Activated naive CD4-positive, alpha-beta T cell treated with anti-CD3 and anti-CD28 coated beads for 36 hours (primary cell): Measurements from ENCODE around the gene VAV2. TPM values are rescaled to one million over a fixed set of nuclear protein-coding genes. Genes with fewer than 3 reads are reported as not detected.

Experiments used
- CTCF ChIA-PET: fragments of 350-600 bp; sonication (Branson Sonifier 250); formaldehyde crosslinking; loops from one replicate; lab custom pipeline; 2021; ENCODE audit warnings: antibody characterized with exemption; lab: Charles Lee
- DNase-seq: peaks from one replicate; pipeline ENCODE4 v3.0.0-alpha.2; 2020
- H3K27ac Mint-ChIP-seq: one replicate; pipeline ENCODE4 v1.8.0; 2021; ENCODE audit warnings: mild to moderate bottlenecking, mixed read lengths
- H3K27me3 Mint-ChIP-seq: one replicate; pipeline ENCODE4 v1.8.0; 2021; ENCODE audit warnings: low read depth, mixed read lengths
- H3K36me3 Mint-ChIP-seq: one replicate; pipeline ENCODE4 v1.8.0; 2021; ENCODE audit warnings: low read depth, mixed read lengths
- H3K4me1 Mint-ChIP-seq: one replicate; pipeline ENCODE4 v1.8.0; 2021; ENCODE audit warnings: low read depth, mixed read lengths
- H3K4me3 Mint-ChIP-seq: one replicate; pipeline ENCODE4 v1.8.0; 2021; ENCODE audit warnings: mild to moderate bottlenecking, moderate library complexity, mixed read lengths
- H3K9me3 Mint-ChIP-seq: one replicate; pipeline ENCODE4 v1.8.0; 2021; ENCODE audit warnings: mixed read lengths
- intact Hi-C: fragments of 100-400 bp; cut with micrococcal nuclease; formaldehyde crosslinking; loops from one replicate; pipeline ENCODE4 v1.15.1; 2023
- total RNA-seq, 2 experiments: library from RNA; stranded (reverse); gene quantifications; one replicate each; pipeline ENCODE4 v1.2.3, GENCODE V29; 2021

The VAV2 gene
- total RNA-seq, 2 experiments from 2014 or later, result 3.4 to 3.8 TPM

DNA sequence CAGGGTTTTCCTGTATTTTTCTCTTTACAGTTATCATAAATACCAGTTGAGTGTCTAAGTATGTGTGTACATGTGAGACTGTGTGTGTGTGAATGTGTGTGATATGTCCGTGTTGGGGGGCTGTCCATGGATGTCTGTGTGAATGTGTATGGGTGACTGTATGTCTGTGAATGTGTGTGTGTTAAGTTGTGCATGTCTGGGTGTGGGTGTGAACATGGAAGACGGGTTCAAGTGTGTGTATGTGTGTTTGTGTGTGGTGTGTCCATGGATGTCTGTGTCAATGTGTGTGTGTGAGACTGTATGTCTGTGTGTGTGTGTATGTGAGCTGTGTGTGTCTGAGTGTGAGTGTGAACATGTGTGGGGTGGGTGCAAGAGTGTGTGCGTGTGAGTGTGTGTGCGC is 55.0 kb downstream of the VAV2 start:
- H3K27me3 Mint-ChIP-seq, result no peaks in the 10 kb centered on the region
- no peak for DNase-seq
- no peaks in the 10 kb centered on the region for H3K9me3 Mint-ChIP-seq
- CTCF ChIA-PET, result no interaction called here
- no peaks in the 10 kb centered on the region for H3K36me3 Mint-ChIP-seq
- H3K4me3 Mint-ChIP-seq, result no peak overlapping the region
- H3K27ac Mint-ChIP-seq, result no peak overlapping the region
- intact Hi-C loops, result no loop called here
- H3K4me1 Mint-ChIP-seq, result no peaks in the 10 kb centered on the region

DNA sequence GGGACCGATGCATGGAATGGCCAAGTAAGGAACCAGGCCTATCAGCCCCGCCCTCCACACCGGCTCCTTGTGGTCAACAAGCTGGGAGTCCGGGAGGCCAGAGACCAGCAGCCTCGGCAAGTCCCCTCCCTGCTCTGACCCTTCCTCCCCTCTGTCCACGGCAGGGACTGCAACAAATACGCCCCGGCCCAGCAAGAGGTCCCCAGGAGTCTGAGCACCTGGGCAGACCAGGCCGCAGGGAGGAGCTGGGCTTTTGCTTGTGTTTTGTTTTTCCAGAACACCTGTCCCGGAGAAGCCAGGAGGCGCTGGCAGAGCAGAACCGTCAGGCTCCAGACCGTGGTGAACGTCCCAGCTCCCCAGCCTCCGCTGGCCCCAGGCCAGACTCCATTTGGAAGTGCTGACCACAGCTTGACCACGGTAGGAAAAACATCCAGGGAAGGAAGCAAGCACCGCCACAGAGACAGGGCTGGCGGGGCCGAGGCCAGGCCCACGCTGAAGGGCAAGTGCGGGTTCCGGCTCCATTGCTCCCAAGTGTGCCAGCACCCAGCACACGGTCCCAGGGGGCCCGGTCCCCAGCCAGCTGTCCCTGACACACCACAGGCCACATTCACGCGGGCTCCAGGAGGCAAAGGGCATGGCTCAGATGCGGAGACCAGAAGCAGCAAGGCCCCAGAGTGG is 56.7 kb downstream of the VAV2 start:
- CTCF ChIA-PET, result no interaction called here
- no peak for DNase-seq

DNA sequence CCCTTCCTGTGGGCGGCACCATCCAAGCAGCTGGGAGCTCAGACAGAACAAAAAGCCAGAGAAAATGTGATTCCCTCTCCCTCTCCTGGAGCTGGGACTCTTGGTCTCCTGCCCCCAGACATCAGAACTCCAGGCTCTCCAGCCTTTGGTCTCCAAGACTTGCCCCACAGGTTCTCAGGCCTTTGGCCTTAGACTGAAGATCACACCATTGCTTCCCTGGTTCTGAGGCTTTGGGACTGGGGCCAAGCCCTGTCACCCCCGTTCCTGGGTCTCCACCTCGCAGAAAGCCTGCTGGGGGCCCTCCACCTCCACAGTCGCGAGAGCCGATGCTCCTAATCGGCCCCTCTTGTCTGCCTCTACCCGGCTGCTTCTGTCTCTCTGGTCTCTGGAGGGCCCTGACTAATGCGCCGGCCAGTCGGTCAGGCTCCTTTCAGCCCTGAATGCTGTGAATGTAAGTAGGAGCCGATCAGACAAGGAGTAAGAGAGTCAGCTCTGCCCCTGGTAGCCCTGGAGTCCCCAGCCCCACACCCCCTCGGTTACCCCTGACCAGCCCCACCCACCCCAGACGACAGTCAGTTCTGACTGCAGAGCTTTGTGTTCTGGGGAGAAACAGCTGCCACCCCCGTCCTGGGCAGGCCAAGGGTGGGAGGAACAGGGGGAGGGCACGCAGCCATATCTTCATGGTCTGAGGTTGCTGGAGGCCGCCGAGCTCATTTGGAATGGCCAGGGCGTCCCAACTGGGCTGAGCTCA is 57.5 kb downstream of the VAV2 start:
- Mint-ChIP-seq H3K27me3 (no peaks in the 10 kb centered on the region), H3K36me3 (no peaks in the 10 kb centered on the region), H3K27ac (no peak overlapping the region), H3K4me1 (no peaks in the 10 kb centered on the region), H3K4me3 (no peak overlapping the region), H3K9me3 (no peaks in the 10 kb centered on the region)
- no peak for DNase-seq
- CTCF ChIA-PET, result no interaction called here
- intact Hi-C loops, result no loop called here

More for the DNA sequence above, 56.7 kb downstream of the VAV2 start:
- Mint-ChIP-seq H3K27me3 (no peaks in the 10 kb centered on the region), H3K27ac (no peak overlapping the region), H3K36me3 (no peaks in the 10 kb centered on the region), H3K4me3 (no peak overlapping the region), H3K9me3 (no peaks in the 10 kb centered on the region), H3K4me1 (no peaks in the 10 kb centered on the region)
- intact Hi-C loops, result no loop called here

DNA sequence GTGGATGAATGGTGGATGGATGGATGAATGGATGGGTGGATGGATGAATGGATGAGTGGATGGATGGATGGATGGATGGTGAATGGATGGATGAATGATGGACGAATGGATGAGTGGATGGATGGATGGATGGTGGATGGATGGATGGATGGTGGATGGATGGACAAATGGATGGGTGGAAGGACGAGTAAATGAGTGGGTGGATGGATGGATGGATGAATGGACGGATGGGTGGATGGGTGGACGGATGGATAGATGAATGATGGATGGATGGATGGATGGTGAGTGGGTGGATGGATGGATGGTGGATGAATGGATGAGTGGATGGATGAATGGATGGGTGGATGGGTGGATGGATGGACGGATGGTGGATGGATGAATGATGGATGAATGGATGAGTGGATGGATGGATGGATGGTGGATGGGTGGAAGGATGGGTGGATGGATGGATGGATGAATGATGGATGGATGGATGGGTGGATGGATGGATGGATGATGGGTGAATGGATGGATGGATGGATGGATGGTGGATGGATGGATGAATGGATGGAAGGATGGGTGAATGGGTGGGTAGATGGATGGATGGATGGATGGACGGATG is 58.6 kb downstream of the VAV2 start:
- Mint-ChIP-seq H3K36me3 (no peaks in the 10 kb centered on the region), H3K9me3 (no peaks in the 10 kb centered on the region), H3K27me3 (no peaks in the 10 kb centered on the region), H3K4me3 (no peak overlapping the region), H3K4me1 (no peaks in the 10 kb centered on the region), H3K27ac (no peak overlapping the region)
- intact Hi-C loops, result no loop called here
- DNase-seq, result no peak
- CTCF ChIA-PET, result no interaction called here

DNA sequence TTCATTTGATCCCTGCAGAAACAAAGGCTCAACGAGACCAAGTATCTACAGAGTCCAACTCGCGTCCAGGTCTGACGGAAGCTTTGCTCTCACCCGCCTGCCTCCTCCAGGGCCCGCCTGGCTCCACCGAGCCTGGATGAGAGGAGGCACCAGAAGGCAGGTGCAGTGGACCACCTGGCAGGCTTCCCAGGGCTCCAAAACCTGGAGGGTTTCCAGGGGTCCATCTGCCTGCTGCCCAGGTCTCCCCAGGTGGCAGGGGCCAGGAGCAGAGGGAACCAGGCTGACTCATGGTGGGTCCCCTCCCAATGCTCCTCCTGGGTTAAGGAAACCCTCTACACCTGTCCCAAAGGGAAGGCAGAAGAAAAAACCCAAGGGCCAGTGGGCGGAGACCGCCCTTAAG is 59.5 kb downstream of the VAV2 start:
- Mint-ChIP-seq H3K4me3 (no peak overlapping the region), H3K27me3 (no peaks in the 10 kb centered on the region), H3K4me1 (no peaks in the 10 kb centered on the region), H3K36me3 (no peaks in the 10 kb centered on the region), H3K9me3 (no peaks in the 10 kb centered on the region), H3K27ac (no peak overlapping the region)
- intact Hi-C loops, result no loop called here
- no peak for DNase-seq
- CTCF ChIA-PET, result interaction anchor here (0.6 kb wide), 1 partner anchor 1774 kb away, joined by 4 read pairs; no protein-coding TSS in a partner anchor

DNA sequence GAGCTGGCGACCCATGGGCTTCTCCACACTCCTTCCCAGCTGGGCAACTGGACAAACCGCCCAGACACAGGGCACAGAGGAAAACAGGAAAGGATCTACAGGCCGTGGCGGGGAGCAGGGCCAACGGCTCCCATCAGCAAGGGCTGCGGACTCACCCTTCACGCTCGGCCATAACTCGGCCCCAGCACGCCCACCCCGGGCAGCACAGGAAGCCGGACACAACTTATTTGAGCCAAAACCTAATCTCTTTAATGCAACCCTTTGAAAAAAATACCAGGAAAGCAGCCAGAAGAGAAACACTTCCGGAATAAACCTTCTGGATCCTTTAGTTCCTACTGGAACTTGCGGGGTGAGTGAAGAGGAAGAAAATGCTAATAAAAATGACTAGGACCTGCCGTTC is 59.9 kb downstream of the VAV2 start:
- Mint-ChIP-seq H3K9me3 (no peaks in the 10 kb centered on the region), H3K4me1 (no peaks in the 10 kb centered on the region), H3K27me3 (no peaks in the 10 kb centered on the region), H3K27ac (no peak overlapping the region), H3K36me3 (no peaks in the 10 kb centered on the region), H3K4me3 (no peak overlapping the region)
- no peak for DNase-seq
- CTCF ChIA-PET, result interaction anchor here (0.6 kb wide), 1 partner anchor 1774 kb away, joined by 4 read pairs; no protein-coding TSS in a partner anchor
- intact Hi-C loops, result no loop called here

DNA sequence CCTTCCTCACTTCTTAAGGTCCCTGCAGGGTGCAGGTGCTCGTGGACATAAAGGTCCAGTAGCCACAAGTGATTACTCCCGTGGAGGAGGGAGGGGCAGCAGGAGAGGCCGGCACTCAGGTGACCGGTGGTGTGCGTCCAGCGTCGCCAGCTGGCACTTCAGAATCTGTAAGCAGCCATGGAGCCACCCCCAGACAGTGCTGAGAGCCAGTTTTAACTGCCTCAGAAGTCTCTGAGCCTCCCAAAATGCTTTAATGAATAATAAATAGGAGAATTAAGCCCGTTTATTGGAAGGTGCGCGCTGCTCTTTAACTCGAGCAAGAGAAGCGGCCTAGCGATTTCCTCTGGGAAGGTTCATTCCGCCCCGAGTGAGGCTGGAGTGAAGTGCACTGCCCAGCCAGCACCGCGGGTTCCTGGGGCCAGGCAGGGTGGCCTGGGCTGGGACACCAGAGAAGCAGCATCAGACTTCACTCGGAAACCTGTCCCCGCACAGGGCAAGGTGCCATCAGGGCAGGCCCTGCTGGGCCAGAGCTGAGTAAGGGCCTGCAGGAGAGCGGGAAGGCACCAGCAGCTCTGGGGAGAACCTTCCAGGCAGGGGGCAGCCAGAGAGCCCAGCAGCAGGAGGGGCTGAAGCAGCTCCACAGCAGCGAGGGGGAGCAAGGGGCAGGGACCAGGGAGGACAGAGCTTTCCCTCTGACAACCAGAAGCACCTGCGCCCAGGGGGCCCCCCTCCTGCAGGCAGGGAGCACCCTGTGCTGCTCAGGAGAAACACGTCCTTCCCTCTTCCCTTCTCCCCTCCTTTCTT is 61.2 kb downstream of the VAV2 start:
- no peaks in the 10 kb centered on the region for H3K4me1 Mint-ChIP-seq
- CTCF ChIA-PET, result no interaction called here
- no peak for DNase-seq
- no peak overlapping the region for H3K4me3 Mint-ChIP-seq
- H3K36me3 Mint-ChIP-seq, result no peaks in the 10 kb centered on the region
- no peaks in the 10 kb centered on the region for H3K27me3 Mint-ChIP-seq
- H3K9me3 Mint-ChIP-seq, result no peaks in the 10 kb centered on the region
- intact Hi-C loops, result no loop called here
- H3K27ac Mint-ChIP-seq, result no peak overlapping the region

DNA sequence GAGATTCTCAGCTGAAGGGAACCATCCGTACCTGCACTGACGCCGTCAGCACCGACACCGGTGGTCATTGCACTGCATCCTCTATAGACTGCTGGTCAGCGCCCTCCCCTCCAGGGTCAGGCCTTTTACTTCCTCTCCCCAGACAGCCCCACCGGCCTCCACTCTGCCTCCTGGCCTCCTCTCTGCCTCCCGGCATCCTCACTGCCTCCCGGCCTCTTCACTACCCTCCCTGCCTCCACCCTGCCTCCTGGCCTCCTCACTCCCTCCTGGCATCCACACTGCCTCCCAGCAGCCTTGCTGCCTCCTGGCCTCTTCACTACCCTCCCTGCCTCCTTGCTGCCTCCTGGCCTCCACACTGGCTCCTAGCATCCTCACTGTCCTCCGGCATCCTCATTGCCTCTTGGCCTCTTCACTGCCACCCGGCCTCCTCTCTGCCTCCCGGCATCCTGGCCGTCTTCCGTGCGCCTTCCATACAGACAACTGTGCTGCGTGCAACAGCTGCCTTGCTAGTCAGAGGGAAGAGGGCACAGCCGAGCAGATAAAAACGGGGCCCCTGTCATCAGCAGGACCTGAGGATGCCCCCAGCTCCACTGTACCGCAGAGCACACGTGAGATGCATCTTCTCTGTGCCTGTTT is 62.0 kb downstream of the VAV2 start:
- H3K4me3 Mint-ChIP-seq, result no peak overlapping the region
- no peak for DNase-seq
- no peak overlapping the region for H3K27ac Mint-ChIP-seq
- intact Hi-C loops, result no loop called here
- no peaks in the 10 kb centered on the region for H3K4me1 Mint-ChIP-seq
- no peaks in the 10 kb centered on the region for H3K36me3 Mint-ChIP-seq
- no peaks in the 10 kb centered on the region for H3K27me3 Mint-ChIP-seq
- no peaks in the 10 kb centered on the region for H3K9me3 Mint-ChIP-seq
- CTCF ChIA-PET, result no interaction called here

DNA sequence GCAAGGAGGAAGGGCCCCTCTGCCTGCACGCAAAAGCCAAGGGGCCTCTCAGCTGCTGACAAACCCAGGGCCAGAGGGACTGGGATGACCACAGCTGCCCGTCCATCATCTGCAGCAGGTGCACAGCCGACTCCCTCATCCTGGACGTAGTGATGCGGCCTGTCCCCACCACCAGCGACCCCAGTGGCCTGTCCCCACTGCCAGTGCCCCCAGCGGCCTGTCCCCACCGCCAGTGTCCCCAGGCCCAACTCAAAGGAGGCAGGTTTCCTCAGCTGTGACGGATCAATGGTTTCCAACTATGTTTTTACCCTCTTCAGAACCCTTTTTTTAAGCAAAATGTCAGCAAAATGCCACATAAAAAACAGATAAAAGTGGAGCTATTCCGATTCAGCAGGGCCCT is 62.5 kb downstream of the VAV2 start:
- Mint-ChIP-seq H3K4me3 (no peak overlapping the region), H3K36me3 (no peaks in the 10 kb centered on the region), H3K27me3 (no peaks in the 10 kb centered on the region), H3K9me3 (no peaks in the 10 kb centered on the region), H3K4me1 (no peaks in the 10 kb centered on the region), H3K27ac (no peak overlapping the region)
- intact Hi-C loops, result no loop called here
- CTCF ChIA-PET, result no interaction called here
- no peak for DNase-seq

DNA sequence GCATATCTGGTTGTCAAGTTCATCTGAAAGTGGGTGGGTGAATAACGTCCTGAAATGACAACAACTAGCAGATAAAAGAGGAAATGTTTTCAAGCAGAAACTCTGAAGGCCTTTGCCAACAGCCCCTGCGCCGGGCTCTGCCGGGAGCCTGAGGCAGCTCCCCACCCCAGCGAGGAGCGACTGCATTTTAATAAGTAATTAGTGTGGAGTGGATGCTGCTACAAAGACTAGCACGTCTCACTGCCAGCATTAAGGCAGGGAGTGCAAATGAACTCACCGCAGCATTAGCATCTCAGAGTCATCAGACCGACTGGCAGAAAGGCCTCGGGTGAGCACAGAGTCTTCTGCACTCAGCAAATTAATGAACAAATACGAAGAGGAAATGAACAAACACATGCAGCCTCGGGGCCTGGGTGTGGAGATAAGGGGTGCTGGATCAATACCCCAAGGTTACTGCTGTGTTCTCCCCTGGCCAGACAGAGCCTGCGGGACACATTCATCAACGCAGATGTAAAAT is 63.8 kb downstream of the VAV2 start:
- CTCF ChIA-PET, result no interaction called here
- no peaks in the 10 kb centered on the region for H3K9me3 Mint-ChIP-seq
- H3K4me3 Mint-ChIP-seq, result no peak overlapping the region
- intact Hi-C loops, result no loop called here
- H3K4me1 Mint-ChIP-seq, result no peaks in the 10 kb centered on the region
- DNase-seq, result no peak
- H3K27ac Mint-ChIP-seq, result no peak overlapping the region
- H3K27me3 Mint-ChIP-seq, result no peaks in the 10 kb centered on the region
- no peaks in the 10 kb centered on the region for H3K36me3 Mint-ChIP-seq

DNA sequence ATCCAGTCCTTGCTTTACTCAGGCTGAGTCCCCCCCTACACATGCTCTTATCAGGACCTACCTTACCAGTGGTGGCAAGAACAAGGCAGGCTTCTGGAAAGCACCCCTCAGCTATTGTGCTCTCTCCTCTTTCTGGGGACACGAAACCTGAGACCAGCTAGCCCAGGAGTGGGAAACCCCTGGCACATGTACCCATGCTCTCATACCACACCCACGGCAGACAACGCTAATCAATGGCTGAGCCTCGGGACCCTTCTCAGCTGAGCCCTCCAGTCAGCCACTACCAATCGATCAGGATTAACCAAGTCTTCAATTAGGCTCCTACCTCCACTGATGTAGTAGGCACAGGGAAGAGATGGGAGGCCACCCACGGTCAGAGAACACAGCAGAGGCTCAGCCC is 65.1 kb downstream of the VAV2 start:
- Mint-ChIP-seq H3K4me1 (no peaks in the 10 kb centered on the region), H3K4me3 (no peak overlapping the region), H3K36me3 (no peaks in the 10 kb centered on the region), H3K27me3 (no peaks in the 10 kb centered on the region), H3K9me3 (no peaks in the 10 kb centered on the region), H3K27ac (no peak overlapping the region)
- intact Hi-C loops, result no loop called here
- CTCF ChIA-PET, result no interaction called here
- DNase-seq, result no peak
